Ovary (tissue), 9 donors: ENCODE results near the gene DCAF8L1. TPM values are rescaled to one million over a fixed set of nuclear protein-coding genes. Genes with fewer than 3 reads are reported as not detected.
"Not testable (repeated sequence)": the region's sequence is repeated elsewhere in the genome, so short reads cannot be mapped to it uniquely, and the experiment has no call there.

Source experiments
- DNase-seq, 5 donors: peaks; one replicate each; pipeline ENCODE4 v3.0.0-alpha.2; 2019 to 2020
- H3K27ac ChIP-seq, 2 donors: fragments of 200-600 bp; one replicate each; pipeline versions ENCODE4 v1.5.1 to v1.8.0; 2019 to 2022
- H3K27me3 ChIP-seq: fragments of 200-600 bp; one replicate; pipeline ENCODE4 v1.8.0; 2022
- H3K36me3 ChIP-seq: fragments of 200-600 bp; sonication (generic); one replicate; pipeline ENCODE4 v1.5.1; 2019
- H3K4me1 ChIP-seq: one replicate; pipeline ENCODE4 v1.8.1; 2013; ENCODE audit warnings: mild to moderate bottlenecking, moderate library complexity; ENCODE audit not compliant: insufficient read depth
- H3K4me3 ChIP-seq: fragments of 200-600 bp; sonication (generic); one replicate; pipeline ENCODE4 v1.5.1; 2017
- H3K9me3 ChIP-seq, 2 donors: fragments of 200-600 bp in 1 of 2; sonication (generic) in 1 of 2; one replicate each; pipeline versions ENCODE4 v1.5.1 to v1.8.1; 2013 to 2019; ENCODE audit warnings: mild to moderate bottlenecking in 1 of 2, moderate library complexity in 1 of 2
- EP300 ChIP-seq: sonication (generic); formaldehyde crosslinking; IDR thresholded peaks from one replicate; pipeline ENCODE4 v1.6.1; 2017; ENCODE audit warnings: antibody characterized with exemption
- POLR2A ChIP-seq: fragments of 450-650 bp; IDR thresholded peaks from one replicate; pipeline ENCODE4 v1.6.1; 2017; ENCODE audit warnings: antibody characterized with exemption, mild to moderate bottlenecking, moderate library complexity
- WGBS, 3 donors: extraction: QIAGEN DNeasy Blood & Tissue Kit in 1 of 3; methylation state at CpG; one replicate each; pipeline versions ENCODE4 v1.1.5 to v1.1.7; 2013 to 2017; 5-methylcytosine and 5-hydroxymethylcytosine counted together
- intact Hi-C, 4 donors: fragments of 100-400 bp; cut with DNase I; formaldehyde crosslinking; loops; one replicate each; pipeline versions ENCODE4 v1.11.0 to v1.15.1; 2022 to 2023
- polyA plus RNA-seq, 2 donors: library from polyadenylated mRNA; stranded (reverse); fragments of 200-250 nt in 1 of 2; fragments of 350-450 nt in 1 of 2; fragmentation: Illumina TruSeq in 1 of 2; extraction: RNeasy Lipid Tissue Mini Kit (QIAGEN cat#74804) in 1 of 2; gene quantifications; one replicate each; pipeline ENCODE4 v1.2.3, GENCODE V29; 2013 to 2014
- total RNA-seq, 7 donors: library from RNA; depleted of rRNA in 2 of 7; stranded (reverse); fragments of >200 nt in 2 of 7; fragmentation: NEBNext Ultra II Directional in 3 of 7; extraction: Animal tissue kit (Norgen Biotek cat#: 25700) in 3 of 7; gene quantifications; one replicate each; pipeline versions ENCODE4 v1.1.0 to v1.2.4, GENCODE V29; 2016 to 2023
- TF ChIP-seq, protein P1 (sequence below), 3 donors: fragments of 450-650 bp in 2 of 3; fragments of 200-600 bp in 1 of 3; IDR thresholded peaks; one replicate each; pipeline versions ENCODE4 v1.5.1 to v1.8.0; 2016 to 2022; ENCODE audit warnings: antibody characterized with exemption in 3 of 3, mild to moderate bottlenecking in 1 of 3
- donor health status: DM: no; HTN: no; CAD: no; lungs with moderate emphysema.
- donor health status: DM: no; HTN: no; CAD: no.
- donor health status: Bipolar disorder and iron deficiency.
- donor health status: DM: yes; HTN: yes; CAD: no.
- donor health status: DM: no; HTN: no; CAD: no.
- donor health status: DM: yes; HTN: yes; CAD: no.

DCAF8L1 gene
- total and polyA plus RNA-seq, 9 donors, result not detected

DNA sequence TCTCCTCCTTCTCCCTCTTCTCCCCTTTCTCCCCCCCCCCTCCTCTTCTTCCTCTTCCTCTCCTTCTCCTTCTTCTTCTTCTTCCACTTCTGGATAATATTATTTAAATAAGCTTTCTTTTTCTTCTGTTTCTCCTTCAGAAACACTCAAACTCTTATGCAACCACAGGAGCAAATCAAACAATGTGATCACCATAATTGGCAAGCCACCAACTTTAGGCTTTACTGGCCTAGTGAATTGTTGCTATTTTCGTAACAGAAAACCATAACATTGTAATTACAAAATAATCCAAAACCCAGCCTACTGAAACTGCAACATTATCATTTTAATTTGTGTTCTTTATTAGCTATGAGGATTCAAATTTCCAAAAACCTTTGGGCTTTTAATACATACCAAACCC, 14.3 kb downstream of the DCAF8L1 start:
- H3K36me3 ChIP-seq, result no peaks in the 10 kb centered on the region
- TF ChIP-seq POLR2A, result no peak
- TF ChIP-seq, protein P1, sequence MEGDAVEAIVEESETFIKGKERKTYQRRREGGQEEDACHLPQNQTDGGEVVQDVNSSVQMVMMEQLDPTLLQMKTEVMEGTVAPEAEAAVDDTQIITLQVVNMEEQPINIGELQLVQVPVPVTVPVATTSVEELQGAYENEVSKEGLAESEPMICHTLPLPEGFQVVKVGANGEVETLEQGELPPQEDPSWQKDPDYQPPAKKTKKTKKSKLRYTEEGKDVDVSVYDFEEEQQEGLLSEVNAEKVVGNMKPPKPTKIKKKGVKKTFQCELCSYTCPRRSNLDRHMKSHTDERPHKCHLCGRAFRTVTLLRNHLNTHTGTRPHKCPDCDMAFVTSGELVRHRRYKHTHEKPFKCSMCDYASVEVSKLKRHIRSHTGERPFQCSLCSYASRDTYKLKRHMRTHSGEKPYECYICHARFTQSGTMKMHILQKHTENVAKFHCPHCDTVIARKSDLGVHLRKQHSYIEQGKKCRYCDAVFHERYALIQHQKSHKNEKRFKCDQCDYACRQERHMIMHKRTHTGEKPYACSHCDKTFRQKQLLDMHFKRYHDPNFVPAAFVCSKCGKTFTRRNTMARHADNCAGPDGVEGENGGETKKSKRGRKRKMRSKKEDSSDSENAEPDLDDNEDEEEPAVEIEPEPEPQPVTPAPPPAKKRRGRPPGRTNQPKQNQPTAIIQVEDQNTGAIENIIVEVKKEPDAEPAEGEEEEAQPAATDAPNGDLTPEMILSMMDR (IDR thresholded peaks at IDR 0.05), result no peak
- no peak for TF ChIP-seq EP300
- no peak for DNase-seq

DNA sequence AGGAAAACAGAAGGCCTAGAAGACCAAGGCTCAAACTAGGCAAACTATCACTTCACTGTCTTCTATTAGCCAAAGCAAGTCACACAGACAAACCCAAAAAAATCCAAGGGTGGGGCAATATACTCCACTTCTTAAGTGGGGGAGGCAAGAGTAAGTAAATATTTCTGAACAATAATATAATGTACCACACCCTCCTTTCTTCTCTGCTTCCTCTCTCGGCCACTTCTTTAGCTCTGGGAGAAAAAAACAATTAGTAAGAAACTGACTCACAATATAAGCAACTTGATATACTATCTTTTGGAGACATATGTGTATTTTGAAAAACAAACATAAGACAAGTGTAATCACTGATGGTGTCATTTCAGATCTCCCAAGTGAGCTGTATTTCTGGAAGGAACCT, 14.8 kb downstream of the DCAF8L1 start:
- H3K4me3 ChIP-seq, result no peak overlapping the region
- H3K27me3 ChIP-seq, result no peaks in the 10 kb centered on the region
- no peaks in the 10 kb centered on the region for H3K4me1 ChIP-seq
- H3K36me3 ChIP-seq, result no peaks in the 10 kb centered on the region
- no peak overlapping the region for H3K27ac ChIP-seq
- TF ChIP-seq, protein P1 (IDR thresholded peaks at IDR 0.05), result no peak
- no peak for TF ChIP-seq POLR2A
- TF ChIP-seq EP300, result no peak
- no peak for DNase-seq
- H3K9me3 ChIP-seq, result no peaks in the 10 kb centered on the region
- WGBS, 3 donors, result 40 to 56% (median 49%) methylated on average over 1 of the region's 1 CpG
- intact Hi-C loops, result no loop called here

More for the DNA sequence above, 14.3 kb downstream of the DCAF8L1 start:
- Histone ChIP-seq H3K27ac (no peak overlapping the region), H3K4me1 (no peaks in the 10 kb centered on the region), H3K4me3 (no peak overlapping the region), H3K9me3 (no peaks in the 10 kb centered on the region), H3K27me3 (no peaks in the 10 kb centered on the region)
- 11 to 29% (median 27%) methylated on average over 1 of the region's 1 CpG for WGBS, 3 donors
- intact Hi-C loops, result no loop called here

DNA sequence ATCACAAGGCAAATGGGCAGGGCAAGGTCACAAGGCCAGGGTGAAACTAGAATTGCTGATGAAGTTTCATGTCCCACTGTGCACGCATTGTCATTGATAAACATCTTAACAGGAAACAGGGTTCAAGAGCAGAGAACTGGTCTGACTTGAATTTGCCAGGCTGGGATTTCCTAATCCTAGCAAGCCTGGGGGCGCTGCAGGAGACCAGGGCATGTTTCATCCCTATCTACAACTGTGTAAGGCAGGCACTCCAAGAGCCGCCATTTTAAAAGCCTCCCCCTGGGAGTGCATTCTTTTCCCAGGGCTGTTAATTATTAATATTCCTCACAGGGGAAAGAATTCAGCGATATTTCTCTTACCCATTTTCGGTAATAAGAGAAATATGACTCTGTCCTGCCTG, 15.9 kb downstream of the DCAF8L1 start:
- intact Hi-C loops, H3K9me3 ChIP-seq, DNase-seq, H3K4me3 ChIP-seq, H3K36me3 ChIP-seq, H3K27me3 ChIP-seq, H3K27ac ChIP-seq, H3K4me1 ChIP-seq: not testable (repeated sequence)
- 79 to 81% (median 79%) methylated on average over 5 of the region's 5 CpGs for WGBS, 3 donors

DNA sequence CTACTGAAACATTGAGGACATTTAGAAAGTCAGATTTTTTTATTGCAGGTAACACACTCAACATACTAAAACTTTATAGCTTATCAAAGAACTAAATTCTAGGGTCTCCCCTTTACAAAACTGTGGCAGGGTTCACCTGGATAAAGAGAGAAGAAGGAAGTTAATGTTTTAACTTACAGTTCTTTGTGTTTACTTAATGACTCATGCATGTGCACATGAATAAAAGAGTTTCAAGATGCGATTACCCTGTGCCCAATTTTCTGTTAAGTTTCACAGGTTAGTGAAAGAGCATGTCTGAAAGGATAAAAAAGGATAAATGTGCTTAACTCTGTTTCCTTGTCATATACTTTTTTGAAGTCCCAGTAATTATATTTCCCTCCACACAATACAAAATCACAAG, 16.8 kb downstream of the DCAF8L1 start:
- Histone ChIP-seq H3K4me1 (no peaks in the 10 kb centered on the region), H3K27me3 (no peaks in the 10 kb centered on the region), H3K4me3 (no peak overlapping the region), H3K27ac (no peak overlapping the region), H3K36me3 (no peaks in the 10 kb centered on the region), H3K9me3 (no peaks in the 10 kb centered on the region)
- TF ChIP-seq POLR2A, result no peak
- TF ChIP-seq EP300, result no peak
- TF ChIP-seq, protein P1 (IDR thresholded peaks at IDR 0.05), result no peak
- intact Hi-C loops, result no loop called here
- 56 to 80% (median 74%) methylated on average over 1 of the region's 1 CpG for WGBS, 3 donors
- DNase-seq, result no peak

DNA sequence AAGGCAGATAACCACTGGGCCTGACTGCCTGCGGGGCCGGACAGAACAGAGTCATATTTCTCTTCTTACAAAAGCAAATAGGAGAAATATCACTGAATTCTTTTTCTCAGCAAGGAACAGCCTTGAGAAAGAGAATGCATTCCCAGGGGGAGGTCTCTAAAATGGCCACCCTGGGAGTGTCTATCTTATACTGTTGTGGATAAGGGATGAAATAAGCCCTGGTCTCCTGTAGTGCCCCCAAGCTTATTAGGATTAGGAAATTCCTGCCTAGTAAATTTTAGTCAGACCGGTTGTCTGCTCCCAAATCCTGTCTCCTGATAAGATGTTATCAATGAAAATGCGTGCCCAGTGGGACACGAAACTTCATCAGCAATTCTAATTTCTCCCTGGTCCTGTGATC, 20.8 kb downstream of the DCAF8L1 start:
- intact Hi-C loops, H3K4me3 ChIP-seq, H3K27me3 ChIP-seq, H3K27ac ChIP-seq, H3K4me1 ChIP-seq, H3K9me3 ChIP-seq, DNase-seq, H3K36me3 ChIP-seq: not testable (repeated sequence)
- WGBS, 3 donors, result 82 to 91% (median 89%) methylated on average over 5 of the region's 5 CpGs

DNA sequence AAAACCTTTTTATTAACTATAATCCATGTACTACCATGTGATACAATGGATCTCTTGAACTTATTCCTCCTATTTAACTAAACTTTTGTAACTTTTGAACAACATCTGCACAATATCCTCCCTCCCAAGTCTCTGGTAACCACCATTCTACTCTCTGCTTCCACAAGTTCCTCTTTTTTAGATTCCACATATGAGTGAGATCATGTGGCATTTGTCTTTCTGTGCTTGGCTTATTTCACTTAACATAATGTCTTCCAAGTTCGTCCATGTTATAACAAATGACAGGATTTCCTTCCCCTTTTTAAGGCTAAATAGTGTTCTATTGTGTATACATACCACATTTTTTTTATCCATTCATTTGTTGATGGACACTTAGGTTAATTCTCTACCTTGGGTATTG, 28.1 kb downstream of the DCAF8L1 start:
- no peak for DNase-seq
- Histone ChIP-seq H3K27ac (no peak overlapping the region), H3K4me1 (no peaks in the 10 kb centered on the region), H3K9me3 (no peaks in the 10 kb centered on the region), H3K27me3 (no peaks in the 10 kb centered on the region), H3K4me3 (no peak overlapping the region), H3K36me3 (no peaks in the 10 kb centered on the region)
- TF ChIP-seq POLR2A (no peak), EP300 (no peak)
- TF ChIP-seq, protein P1 (IDR thresholded peaks at IDR 0.05), result no peak
- intact Hi-C loops, result no loop called here
- 42 to 52% (median 48%) methylated on average over 1 of the region's 1 CpG for WGBS, 3 donors
